NCI-H526 (cell line): ENCODE results near the gene P4HA2.

Experiments
- DNase-seq, 2 experiments: peaks; one replicate each; lab custom pipeline; 2025; lab: John Stamatoyannopoulos, UW

The P4HA2 gene

DNA sequence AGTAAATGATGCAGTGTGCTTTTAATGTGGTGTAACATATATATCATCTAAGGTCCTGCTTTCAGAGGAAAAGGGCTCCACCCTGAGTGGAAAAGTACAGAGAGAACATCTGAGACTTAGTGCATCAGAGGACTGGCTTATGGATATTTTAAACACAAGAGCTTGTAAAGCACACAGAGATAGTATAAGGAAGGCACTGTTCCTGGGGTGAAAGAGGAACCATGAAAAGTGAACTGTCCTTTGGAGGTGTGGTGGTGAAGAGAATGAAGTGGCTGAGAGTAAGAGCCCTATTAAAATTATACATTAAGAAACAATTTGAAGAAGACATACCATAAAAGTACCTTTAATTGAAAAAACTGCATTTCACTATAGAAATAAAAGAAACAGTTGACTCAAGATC, 85.2 kb downstream of the P4HA2 start:
- DNase-seq = no peak
